Stimulated activated naive CD4-positive, alpha-beta T cell (primary cell): Measurements from ENCODE around the gene MSANTD1.

Experiments used
- DNase-seq, 6 experiments: peaks; one replicate each; lab custom pipeline; 2025; lab: John Stamatoyannopoulos, UW

The MSANTD1 gene

DNA sequence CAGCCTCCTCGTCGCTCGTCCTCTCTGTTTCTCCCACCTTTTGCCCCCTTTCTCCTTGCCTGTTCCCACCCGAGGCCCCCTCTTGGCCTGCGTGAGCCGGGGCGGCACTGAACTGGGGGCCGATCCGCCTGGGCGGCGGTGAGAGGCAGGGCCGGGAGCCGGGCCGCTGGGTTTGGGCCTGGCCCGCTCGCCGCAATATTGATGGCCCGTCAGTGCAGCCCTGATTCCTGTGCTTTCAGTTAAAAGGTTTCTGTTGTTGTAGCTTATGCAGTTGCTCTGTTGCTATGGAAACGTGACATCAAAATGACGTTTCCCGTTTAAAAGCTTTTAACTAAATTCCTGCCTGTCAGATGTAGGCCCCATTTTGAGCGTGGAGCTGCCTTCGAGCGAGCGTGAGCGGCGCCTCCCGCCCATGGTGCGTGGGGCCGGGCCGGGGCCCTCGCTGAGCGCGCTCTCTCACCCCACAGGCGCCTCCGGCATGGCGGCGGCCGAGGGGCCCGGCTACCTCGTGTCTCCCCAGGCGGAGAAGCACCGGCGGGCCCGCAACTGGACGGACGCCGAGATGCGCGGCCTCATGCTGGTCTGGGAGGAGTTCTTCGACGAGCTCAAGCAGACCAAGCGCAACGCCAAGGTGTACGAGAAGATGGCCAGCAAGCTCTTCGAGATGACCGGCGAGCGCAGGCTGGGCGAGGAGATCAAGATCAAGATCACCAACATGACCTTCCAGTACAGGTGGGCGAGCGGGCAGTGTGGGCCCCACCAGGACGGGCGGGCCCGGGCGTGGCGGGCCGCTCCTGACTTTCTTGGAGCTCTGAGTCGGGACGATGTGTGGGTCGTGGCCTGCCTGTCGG lies at the start of gene MSANTD1:
TSS of gene MSANTD1 (plus strand) at position 349 of the 851 bp plus-strand sequence. CDS start at position 413, 64 bp downstream.
- DNase-seq = no peak

DNA sequence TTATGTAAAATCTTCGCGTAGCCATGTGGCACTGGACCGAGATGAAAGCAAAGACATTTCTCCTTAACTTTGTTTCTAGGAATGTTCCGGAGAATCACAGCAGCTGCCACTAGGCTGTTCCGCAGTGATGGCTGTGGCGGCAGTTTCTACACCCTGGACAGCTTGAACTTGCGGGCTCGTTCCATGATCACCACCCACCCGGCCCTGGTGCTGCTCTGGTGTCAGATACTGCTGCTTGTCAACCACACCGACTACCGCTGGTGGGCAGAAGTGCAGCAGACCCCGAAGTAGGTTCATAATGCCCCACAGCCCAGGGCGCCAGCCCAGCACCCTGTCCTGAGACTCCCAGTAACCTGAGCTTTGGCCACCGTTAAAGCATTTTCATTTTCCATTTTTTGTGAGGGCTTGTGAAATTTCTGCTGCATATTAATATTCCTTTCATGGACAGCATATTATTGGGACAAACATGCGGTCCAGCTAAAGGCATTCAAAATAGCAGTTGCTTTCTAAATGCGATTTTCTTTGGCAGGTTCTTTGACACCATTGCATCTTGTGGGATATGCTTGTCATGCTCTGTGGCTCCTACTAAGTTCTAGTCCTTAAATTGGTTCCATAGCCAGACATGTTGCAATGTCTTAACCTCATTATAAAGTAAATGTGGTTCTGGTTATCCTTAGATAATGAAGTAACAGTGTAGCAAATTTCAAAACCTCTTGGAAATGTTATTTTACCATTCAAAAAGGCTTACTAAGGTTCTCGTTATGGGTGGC lies 49.1 kb upstream of the MSANTD1 start:
- no peak for DNase-seq

GRCh38 chr4:3200423-3201090 lies 48.4 kb upstream of the MSANTD1 start:
- no peak for DNase-seq

GRCh38 chr4:3201718-3202702 lies 46.9 kb upstream of the MSANTD1 start:
- DNase-seq = peak; percentile 46 to 93 (median 80)

GRCh38 chr4:3202836-3203820 lies 45.8 kb upstream of the MSANTD1 start:
- DNase-seq = peak in 1 of 6 experiments; percentile 3

DNA sequence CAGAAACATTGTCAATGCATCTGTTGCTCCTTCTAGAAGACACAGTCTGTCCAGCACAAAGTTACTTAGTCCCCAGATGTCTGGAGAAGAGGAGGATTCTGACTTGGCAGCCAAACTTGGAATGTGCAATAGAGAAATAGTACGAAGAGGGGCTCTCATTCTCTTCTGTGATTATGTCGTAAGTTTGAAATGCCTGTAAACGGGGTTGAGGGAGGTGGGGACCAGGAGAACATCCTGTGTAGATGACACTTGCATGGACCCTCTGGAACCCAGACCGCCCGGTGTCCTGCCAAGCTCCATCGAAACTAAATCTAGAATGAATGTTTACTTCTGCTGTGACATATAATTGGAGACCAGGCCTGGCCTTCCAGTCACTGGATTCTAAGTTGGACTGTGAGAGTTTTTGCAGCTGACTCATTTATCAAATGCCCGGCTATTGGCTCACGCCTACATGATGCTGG lies 45.0 kb upstream of the MSANTD1 start:
- DNase-seq = no peak

DNA sequence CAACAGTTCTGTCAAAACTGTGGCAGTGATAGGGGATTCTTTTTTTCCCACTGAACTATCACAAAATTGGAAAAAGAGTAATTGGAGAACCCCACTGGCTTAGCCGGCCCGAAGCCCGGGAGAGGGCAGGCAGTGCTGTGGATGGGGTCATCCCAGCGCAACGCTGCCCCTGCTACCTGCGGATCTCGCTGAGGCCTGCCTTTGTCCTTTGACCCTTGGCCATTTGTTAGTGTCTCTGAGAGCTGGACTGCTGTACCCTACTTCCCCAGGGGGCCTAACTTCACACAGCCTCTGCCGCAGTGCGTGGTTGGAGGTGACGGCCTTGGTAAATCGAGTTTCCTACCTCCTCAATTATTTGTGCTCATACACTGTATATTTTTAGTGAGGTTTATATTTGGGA lies 43.0 kb upstream of the MSANTD1 start:
- DNase-seq = no peak

GRCh38 chr4:3206439-3207100 lies 42.4 kb upstream of the MSANTD1 start:
- DNase-seq = no peak

DNA sequence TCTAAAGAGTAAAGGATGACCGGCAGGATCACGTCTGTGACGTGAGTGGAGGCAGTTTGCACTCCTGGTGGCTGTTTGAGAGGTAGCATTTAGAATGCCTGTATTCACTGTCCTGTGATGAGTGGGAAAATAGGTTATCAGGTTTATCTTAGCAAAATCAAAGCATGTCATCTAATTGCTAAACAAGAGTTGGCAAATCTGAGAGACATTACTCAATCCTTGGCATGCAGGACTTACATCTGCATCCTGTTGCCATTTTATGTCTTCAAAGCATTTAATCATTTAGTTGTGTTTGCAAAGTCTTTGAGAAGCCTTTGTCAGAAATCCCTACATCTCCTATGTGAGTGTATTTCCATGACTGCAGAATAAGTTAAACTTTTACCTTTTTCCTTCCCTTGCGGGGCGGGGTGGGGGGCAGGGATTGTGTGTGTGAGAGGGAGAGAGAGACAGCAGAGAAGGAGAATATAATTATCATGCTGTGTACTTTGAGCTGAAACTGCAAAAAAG lies 41.4 kb upstream of the MSANTD1 start:
- DNase-seq = no peak

GRCh38 chr4:3208826-3209225 lies 40.1 kb upstream of the MSANTD1 start:
- DNase-seq = no peak

GRCh38 chr4:3209551-3210325 lies 39.2 kb upstream of the MSANTD1 start:
- DNase-seq = no peak

DNA sequence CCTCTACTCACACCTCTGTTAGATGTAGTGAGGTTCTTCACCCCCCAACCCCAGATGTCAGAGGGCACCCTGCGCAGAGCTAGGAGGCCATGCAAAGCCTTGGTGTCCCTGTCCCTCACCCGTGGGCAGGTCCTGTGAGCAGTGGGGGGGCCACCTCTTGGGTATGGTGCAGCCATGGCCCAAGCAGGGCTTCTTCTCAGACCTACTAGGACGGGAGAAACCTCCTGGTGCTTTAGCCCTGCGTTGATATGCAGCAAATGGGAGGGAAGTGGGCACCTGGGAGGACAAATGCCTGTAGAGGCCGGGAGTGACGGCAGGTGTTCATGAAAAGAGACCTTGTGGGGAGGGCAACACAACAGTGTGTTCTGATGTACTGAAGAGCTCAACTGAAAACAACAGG lies 38.5 kb upstream of the MSANTD1 start:
- DNase-seq = no peak

DNA sequence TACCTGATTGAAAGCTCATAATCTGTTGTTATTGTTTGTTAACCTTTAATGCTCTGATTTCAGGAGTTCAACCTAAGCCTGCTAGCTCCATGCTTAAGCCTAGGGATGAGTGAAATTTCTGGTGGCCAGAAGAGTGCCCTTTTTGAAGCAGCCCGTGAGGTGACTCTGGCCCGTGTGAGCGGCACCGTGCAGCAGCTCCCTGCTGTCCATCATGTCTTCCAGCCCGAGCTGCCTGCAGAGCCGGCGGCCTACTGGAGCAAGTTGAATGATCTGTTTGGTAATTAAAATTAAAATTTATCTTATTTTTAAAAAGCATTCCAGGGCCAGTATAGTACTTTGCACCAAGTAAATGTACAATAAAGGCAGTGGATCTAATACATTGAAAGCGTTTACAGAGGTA lies 37.1 kb upstream of the MSANTD1 start:
- no peak for DNase-seq

GRCh38 chr4:3212391-3213105 lies 36.4 kb upstream of the MSANTD1 start:
- no peak for DNase-seq

DNA sequence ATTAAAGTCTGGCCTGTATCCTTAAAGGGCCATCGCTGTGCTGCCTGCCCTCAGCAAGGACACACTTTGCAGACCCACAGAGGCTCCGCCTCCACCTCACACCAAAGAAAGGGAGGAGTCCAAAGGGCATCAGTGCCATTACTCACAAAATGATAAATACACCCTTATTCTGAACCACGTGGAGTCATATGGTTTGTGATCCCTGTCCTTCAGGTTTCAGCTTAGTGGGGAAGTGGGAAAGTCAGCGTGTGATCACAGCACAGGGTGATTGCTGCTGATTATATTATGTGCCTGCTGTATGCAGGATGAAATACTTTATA lies 35.9 kb upstream of the MSANTD1 start:
- no peak for DNase-seq

DNA sequence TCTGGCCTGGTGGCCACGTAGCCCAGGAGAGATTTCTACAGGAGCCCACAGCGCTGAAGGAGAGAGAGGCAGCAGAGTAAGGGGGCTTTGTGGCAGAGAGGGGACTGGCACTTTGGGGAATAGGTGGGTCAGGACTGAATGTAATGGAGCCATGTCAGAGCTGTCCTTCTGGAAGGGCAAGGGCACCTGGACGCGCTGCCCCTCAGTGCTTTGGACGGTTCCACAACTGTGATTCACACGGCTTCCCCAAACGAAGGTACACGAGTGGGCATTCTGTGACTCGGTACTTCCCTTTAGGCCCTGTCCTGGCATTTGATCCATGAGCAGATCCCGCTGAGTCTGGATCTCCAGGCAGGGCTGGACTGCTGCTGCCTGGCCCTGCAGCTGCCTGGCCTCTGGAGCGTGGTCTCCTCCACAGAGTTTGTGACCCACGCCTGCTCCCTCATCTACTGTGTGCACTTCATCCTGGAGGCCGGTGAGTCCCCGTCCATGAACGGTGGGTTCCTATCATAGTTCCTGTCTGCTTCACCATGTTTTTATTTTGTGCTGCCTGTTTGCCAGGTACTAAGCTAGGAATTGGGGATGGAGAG lies 35.2 kb upstream of the MSANTD1 start:
- DNase-seq = no peak

- DNase-seq = no peak
These were observed 33.7 kb upstream of the MSANTD1 start for GRCh38 chr4:3215256-3215655.

DNA sequence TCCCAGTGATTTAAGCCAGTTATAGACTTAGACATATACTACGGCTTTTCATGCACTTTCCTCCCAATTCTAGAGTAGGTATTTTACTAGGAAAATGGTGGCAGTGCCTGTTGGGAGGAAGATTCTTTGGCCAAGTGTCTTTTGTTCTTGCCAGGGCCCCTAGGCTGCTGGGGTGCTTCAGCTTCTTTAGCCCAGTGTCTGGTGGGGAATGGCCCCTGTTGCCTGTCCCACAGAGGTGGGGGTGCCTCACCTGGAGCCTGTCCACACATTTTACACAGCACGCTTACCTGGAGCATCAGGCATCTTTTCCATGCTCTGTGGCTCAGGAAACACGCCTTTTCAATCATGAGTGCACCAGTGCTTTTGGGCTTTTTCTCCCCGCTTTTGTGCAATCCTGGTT lies 33.2 kb upstream of the MSANTD1 start:
- DNase-seq = no peak
